WTC11 (cell line): ENCODE data around the gene UBL5.

ENCODE experiments used
- ATF1 ChIP-seq: sonication (generic); formaldehyde crosslinking; IDR thresholded peaks from 2 replicates; pipeline ENCODE4 v1.8.1; 2023; ENCODE audit warnings: mild to moderate bottlenecking, moderate library complexity, missing genetic modification reagents
- CREM ChIP-seq: sonication (generic); formaldehyde crosslinking; IDR thresholded peaks from 2 replicates; pipeline ENCODE4 v1.8.1; 2022; ENCODE audit warnings: mild to moderate bottlenecking, missing genetic modification reagents, moderate library complexity
- CTCF ChIP-seq: fragments of 200-600 bp; IDR thresholded peaks from 2 replicates; pipeline ENCODE4 v1.8.0; 2022; ENCODE audit warnings: antibody characterized with exemption
- E2F5 ChIP-seq: sonication (generic); formaldehyde crosslinking; IDR thresholded peaks from 2 replicates; pipeline ENCODE4 v1.8.1; 2022; ENCODE audit warnings: mild to moderate bottlenecking, moderate library complexity, missing genetic modification reagents
- GRHL2 ChIP-seq: fragments of 250-450 bp; sonication (Bioruptor Pico); IDR thresholded peaks from 2 replicates; pipeline ENCODE4 v1.8.0; 2022; ENCODE audit warnings: mild to moderate bottlenecking, moderate library complexity; ENCODE audit not compliant: insufficient replicate concordance, severe bottlenecking
- JUN ChIP-seq: sonication (generic); formaldehyde crosslinking; IDR thresholded peaks from 2 replicates; pipeline ENCODE4 v1.8.0; 2023; ENCODE audit warnings: mild to moderate bottlenecking, missing genetic modification reagents
- MAX ChIP-seq: sonication (generic); formaldehyde crosslinking; IDR thresholded peaks from 2 replicates; pipeline ENCODE4 v1.8.0; 2022; ENCODE audit warnings: mild to moderate bottlenecking, missing genetic modification reagents
- NR2C2 ChIP-seq: sonication (generic); formaldehyde crosslinking; IDR thresholded peaks from 2 replicates; pipeline ENCODE4 v1.8.0; 2022; ENCODE audit warnings: mild to moderate bottlenecking, missing genetic modification reagents
- SMAD4 ChIP-seq: sonication (generic); formaldehyde crosslinking; IDR thresholded peaks from 2 replicates; pipeline ENCODE4 v1.8.0; 2022; ENCODE audit warnings: mild to moderate bottlenecking, missing genetic modification reagents
- STAT6 ChIP-seq: sonication (generic); formaldehyde crosslinking; conservative IDR thresholded peaks from 2 replicates; pipeline ENCODE4 v1.8.1; 2023; ENCODE audit warnings: mild to moderate bottlenecking, low read depth, missing genetic modification reagents, moderate library complexity
- ZNF232 ChIP-seq: sonication (generic); formaldehyde crosslinking; IDR thresholded peaks from 2 replicates; pipeline ENCODE4 v1.8.0; 2022; ENCODE audit warnings: mild to moderate bottlenecking, missing genetic modification reagents
- ZNF317 ChIP-seq: sonication (generic); formaldehyde crosslinking; IDR thresholded peaks from 2 replicates; pipeline ENCODE4 v1.8.1; 2023; ENCODE audit warnings: low read depth, mild to moderate bottlenecking, moderate library complexity, missing genetic modification reagents, borderline replicate concordance
- ZNF512 ChIP-seq: sonication (generic); formaldehyde crosslinking; IDR thresholded peaks from 2 replicates; pipeline ENCODE4 v1.8.1; 2022; ENCODE audit warnings: missing genetic modification reagents, borderline replicate concordance
- ZNF671 ChIP-seq: fragments of 250-450 bp; sonication (Bioruptor Pico); IDR thresholded peaks from 2 replicates; pipeline ENCODE4 v1.8.0; 2021; ENCODE audit warnings: mild to moderate bottlenecking

GRCh38 chr19:9858766-9859165 lies 31.0 kb downstream of the UBL5 start:
- TF ChIP-seq ZNF512 (no peak), SMAD4 (CRISPR knock-in tag) (no peak), ZNF671 (no peak), JUN (no peak), E2F5 (CRISPR knock-in tag) (no peak), MAX (CRISPR knock-in tag) (no peak), NR2C2 (CRISPR knock-in tag) (no peak), CTCF (no peak), ZNF232 (CRISPR knock-in tag) (no peak), ATF1 (CRISPR knock-in tag) (no peak), STAT6 (CRISPR knock-in tag) (no peak), GRHL2 (CRISPR knock-in tag) (no peak), CREM (CRISPR knock-in tag) (no peak), ZNF317 (CRISPR knock-in tag) (no peak)
